BJ (cell line): ENCODE data around the gene SNX22. TPM values are rescaled to one million over a fixed set of nuclear protein-coding genes. Genes with fewer than 3 reads are reported as not detected.
"Not testable (repeated sequence)": the region's sequence is repeated elsewhere in the genome, so short reads cannot be mapped to it uniquely, and the experiment has no call there.

Source experiments
- CTCF ChIA-PET: fragments of 350-600 bp; formaldehyde crosslinking; extraction: SDS; loops from one replicate; lab custom pipeline; 2021; ENCODE audit warnings: antibody characterized with exemption, inconsistent platforms; lab: Yijun Ruan, JAX
- POLR2A ChIA-PET: fragments of 300-600 bp; sonication (Branson Sonifier 250); formaldehyde crosslinking; extraction: SDS; loops from one replicate; lab custom pipeline; 2021; ENCODE audit warnings: antibody characterized with exemption; lab: Charles Lee
- DNase-seq: peaks from one replicate; pipeline ENCODE4 v3.0.0-alpha.2; 2011; ENCODE audit warnings: low read depth
- H3K27me3 ChIP-seq: 2 replicates; pipeline ENCODE4 v1.6.0; 2011; ENCODE audit warnings: low read length; ENCODE audit not compliant: control insufficient read depth, insufficient read depth
- H3K36me3 ChIP-seq: 2 replicates; pipeline ENCODE4 v1.5.1; 2011; ENCODE audit warnings: low read length; ENCODE audit not compliant: control insufficient read depth, insufficient read depth
- H3K4me3 ChIP-seq: 2 replicates; pipeline ENCODE4 v1.5.1; 2011; ENCODE audit warnings: low read depth, mild to moderate bottlenecking, control low read depth, low read length
- CTCF ChIP-seq: IDR thresholded peaks from 2 replicates; pipeline ENCODE4 v1.5.1; 2011; ENCODE audit warnings: low read depth, mild to moderate bottlenecking, control low read depth, inconsistent platforms, low read length, moderate library complexity; ENCODE audit not compliant: insufficient read depth
- polyA plus RNA-seq: library from polyadenylated mRNA; depleted of rRNA; stranded (reverse); fragments of >200 nt; gene quantifications from 2 replicates; pipeline ENCODE4 v1.2.3, GENCODE V29; 2011

SNX22 gene
- polyA plus RNA-seq, 1 experiment: 0.04 TPM

GRCh38 chr15:64117759-64118487, 33.6 kb upstream of the SNX22 start:
- Histone ChIP-seq H3K36me3 (peaks cover 12% of the 10 kb centered on the region), H3K4me3 (no peak overlapping the region), H3K27me3 (no peaks in the 10 kb centered on the region)
- ChIA-PET POLR2A (no interaction called here), CTCF (interaction anchor here (0.7 kb wide), 1 partner anchor 738 kb away, joined by 3 read pairs; no protein-coding TSS in a partner anchor)
- no peak for TF ChIP-seq CTCF
- DNase-seq: no peak

- CTCF ChIA-PET: interaction anchor here (1.0 kb wide), 1 partner anchor 13 kb away, joined by 3 read pairs; no protein-coding TSS in a partner anchor
- H3K4me3 ChIP-seq, DNase-seq, POLR2A ChIA-PET, H3K27me3 ChIP-seq: not testable (repeated sequence)
- H3K36me3 ChIP-seq: peaks cover 15% of the 10 kb centered on the region
These were observed 31.2 kb upstream of the SNX22 start for GRCh38 chr15:64120322-64120721.

GRCh38 chr15:64121614-64122013, 29.9 kb upstream of the SNX22 start:
- no peak for TF ChIP-seq CTCF
- no peak for DNase-seq
- POLR2A ChIA-PET: no interaction called here
- H3K36me3 ChIP-seq: peaks cover 16% of the 10 kb centered on the region
- CTCF ChIA-PET: no interaction called here
- H3K4me3 ChIP-seq: no peak overlapping the region
- H3K27me3 ChIP-seq: no peaks in the 10 kb centered on the region

- ChIA-PET CTCF (interaction anchor here (0.9 to 1.6 kb wide), 2 partner anchors 16 to 30 kb away, joined by 4 to 5 read pairs; no protein-coding TSS in a partner anchor), POLR2A (no interaction called here)
- Histone ChIP-seq H3K27me3 (no peaks in the 10 kb centered on the region), H3K4me3 (no peak overlapping the region), H3K36me3 (peaks cover 18% of the 10 kb centered on the region)
- no peak for DNase-seq
- no peak for TF ChIP-seq CTCF
These were observed 29.1 kb upstream of the SNX22 start for GRCh38 chr15:64122444-64122843.

GRCh38 chr15:64122936-64123351, 28.6 kb upstream of the SNX22 start:
- ChIA-PET CTCF (interaction anchor here (0.9 to 1.6 kb wide), 3 partner anchors 13 to 30 kb away, joined by 3 to 5 read pairs (median 4); no protein-coding TSS in a partner anchor), POLR2A (no interaction called here)
- no peak for DNase-seq
- Histone ChIP-seq H3K27me3 (no peaks in the 10 kb centered on the region), H3K36me3 (peaks cover 18% of the 10 kb centered on the region), H3K4me3 (no peak overlapping the region)
- no peak for TF ChIP-seq CTCF
